ENCODE results near the gene A2M. TPM values are rescaled to one million over a fixed set of nuclear protein-coding genes. Genes with fewer than 3 reads are reported as not detected.

The A2M gene
- total RNA-seq, 1 donor from 2014 or later: 0.17 TPM

GRCh38 chr12:9120487-9121184 is 4.9 kb upstream of the A2M start:
- no peak overlapping the region for H3K4me3 ChIP-seq (ENCODE audit: low read depth, low read length)
- no peak for TF ChIP-seq CTCF (conservative IDR thresholded peaks at IDR 0.05; ENCODE audit: low read depth, low read length)
- no peak for DNase-seq (ENCODE audit: low read depth)

GRCh38 chr12:9118158-9118557 is 2.4 kb upstream of the A2M start:
- no peak for TF ChIP-seq CTCF (conservative IDR thresholded peaks at IDR 0.05; ENCODE audit: low read depth, low read length)
- H3K4me3 ChIP-seq (ENCODE audit: low read depth, low read length): no peak overlapping the region
- no peak for DNase-seq (ENCODE audit: low read depth)

GRCh38 chr12:9114946-9115345 is 773 bp downstream of the A2M start:
- no peak for DNase-seq (ENCODE audit: low read depth)
- no peak overlapping the region for H3K4me3 ChIP-seq (ENCODE audit: low read depth, low read length)
- TF ChIP-seq CTCF (conservative IDR thresholded peaks at IDR 0.05; ENCODE audit: low read depth, low read length): no peak

- no peak for DNase-seq (ENCODE audit: low read depth)
- no peak for TF ChIP-seq CTCF (conservative IDR thresholded peaks at IDR 0.05; ENCODE audit: low read depth, low read length)
- no peak overlapping the region for H3K4me3 ChIP-seq (ENCODE audit: low read depth, low read length)
Observed at GRCh38 chr12:9113987-9114309, 1.8 kb downstream of the A2M start.

- no peak for DNase-seq (ENCODE audit: low read depth)
- no peak overlapping the region for H3K4me3 ChIP-seq (ENCODE audit: low read depth, low read length)
- TF ChIP-seq CTCF (conservative IDR thresholded peaks at IDR 0.05; ENCODE audit: low read depth, low read length): no peak
Observed at GRCh38 chr12:9113296-9113986, 2.3 kb downstream of the A2M start.

GRCh38 chr12:9112076-9112853 is 3.5 kb downstream of the A2M start:
- no peak overlapping the region for H3K4me3 ChIP-seq (ENCODE audit: low read depth, low read length)
- no peak for TF ChIP-seq CTCF (conservative IDR thresholded peaks at IDR 0.05; ENCODE audit: low read depth, low read length)
- no peak for DNase-seq (ENCODE audit: low read depth)

Data from epithelial cell of proximal tubule (primary cell).